ENCODE data around the gene KRTAP20-2.

KRTAP20-2 gene

DNA sequence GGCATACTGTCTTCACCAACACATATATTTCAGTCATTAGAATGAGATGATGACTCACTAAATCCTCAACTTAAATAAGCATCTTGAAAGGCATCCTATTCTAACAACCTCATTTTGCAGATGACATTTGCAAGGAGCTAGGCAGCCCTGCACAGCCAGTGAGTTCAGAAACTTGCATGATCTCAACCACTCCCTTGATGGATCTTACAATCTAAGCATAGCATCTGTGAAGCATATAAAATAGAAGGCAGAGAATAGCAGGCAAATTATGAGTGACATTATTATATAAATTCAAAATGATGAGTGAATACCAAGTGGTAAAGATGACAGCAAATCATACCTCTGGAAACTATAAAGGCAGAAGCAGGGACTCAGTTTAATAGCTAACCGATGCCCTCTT is 39.3 kb downstream of the KRTAP20-2 start:
- no peak for DNase-seq (ENCODE audit: low read depth in 2 of 2)

DNA sequence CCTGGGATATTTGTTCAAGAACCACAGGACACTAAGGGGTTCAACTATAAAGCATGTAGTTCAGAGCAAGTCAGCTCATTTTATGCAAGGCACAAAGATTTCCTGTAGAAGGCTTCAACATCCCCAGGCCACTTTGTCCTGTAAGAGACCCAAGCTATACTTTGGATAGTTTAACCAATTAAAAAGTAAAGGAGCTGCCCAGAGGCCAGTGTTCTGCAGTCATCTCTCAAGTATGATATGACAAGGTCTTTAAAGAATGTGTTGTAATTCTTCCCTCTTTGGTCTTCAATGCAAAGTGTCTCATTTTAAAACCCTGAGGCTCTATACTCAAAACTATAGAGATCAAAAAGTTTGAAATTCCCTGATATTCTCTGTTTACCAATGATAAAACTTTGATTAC is 41.7 kb downstream of the KRTAP20-2 start:
- no peak for DNase-seq (ENCODE audit: low read depth in 2 of 2)

DNA sequence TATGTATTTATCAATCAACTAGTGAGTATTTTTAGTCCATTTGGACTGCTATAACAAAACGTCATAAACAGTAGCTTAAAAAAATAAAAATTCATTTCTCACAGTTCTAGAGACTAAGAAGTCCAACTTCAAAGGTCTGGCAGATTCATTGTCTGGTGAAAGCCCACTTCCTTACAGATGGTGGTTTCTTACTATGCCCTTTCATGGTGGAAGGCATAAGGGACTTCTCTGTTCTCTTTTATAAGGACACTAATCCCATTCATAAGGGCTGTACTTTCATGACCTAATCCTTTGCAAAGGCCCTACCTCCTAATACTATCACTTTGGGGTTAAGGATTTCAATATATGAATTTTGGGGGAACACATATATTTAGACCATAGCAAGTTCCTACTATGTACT is 45.6 kb downstream of the KRTAP20-2 start:
- DNase-seq (ENCODE audit: low read depth in 2 of 2), result no peak

DNA sequence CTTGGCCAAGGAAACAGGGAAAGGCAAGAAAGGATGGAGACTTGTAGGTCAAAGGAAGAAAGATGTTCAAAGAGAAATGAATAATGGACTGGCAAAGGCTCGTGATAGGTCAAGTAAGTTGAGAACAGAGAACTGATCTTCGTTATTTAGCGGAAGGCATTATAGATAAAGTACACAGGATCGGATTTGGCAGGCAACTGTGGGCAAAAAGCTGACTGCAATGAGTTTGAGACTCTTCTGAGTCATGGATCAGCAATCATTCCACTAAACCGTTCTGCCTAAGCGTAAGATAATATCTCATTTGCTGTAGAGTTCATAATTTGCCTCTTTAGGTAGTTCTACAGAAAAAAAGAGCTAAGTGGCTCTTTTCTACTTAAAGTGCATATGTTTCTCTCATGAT is 49.5 kb downstream of the KRTAP20-2 start:
- no peak for DNase-seq (ENCODE audit: low read depth in 2 of 2)

Measured in fibroblast of skin of left quadriceps (primary cell).